ENCODE measurements around the gene RNF4.
"Not testable (repeated sequence)": the region's sequence is repeated elsewhere in the genome, so short reads cannot be mapped to it uniquely, and the experiment has no call there.

The RNF4 gene

GRCh38 chr4:2457481-2458295, 11.2 kb upstream of the RNF4 start:
- no peak for DNase-seq (ENCODE audit: low spot score)

GRCh38 chr4:2458546-2459491, 10.1 kb upstream of the RNF4 start:
- DNase-seq (ENCODE audit: low spot score) = no peak

GRCh38 chr4:2459589-2460349, 9.1 kb upstream of the RNF4 start:
- DNase-seq (ENCODE audit: low spot score) = no peak

GRCh38 chr4:2461246-2461960, 7.5 kb upstream of the RNF4 start:
- DNase-seq (ENCODE audit: low spot score) = no peak

GRCh38 chr4:2462218-2462991, 6.5 kb upstream of the RNF4 start:
- no peak for DNase-seq (ENCODE audit: low spot score)

- DNase-seq (ENCODE audit: low spot score) = no peak
Observed at GRCh38 chr4:2462992-2463762, 5.7 kb upstream of the RNF4 start.

- no peak for DNase-seq (ENCODE audit: low spot score)
Observed at GRCh38 chr4:2465032-2465431, 3.9 kb upstream of the RNF4 start.

GRCh38 chr4:2465544-2465943, 3.4 kb upstream of the RNF4 start:
- not testable (repeated sequence) for DNase-seq (ENCODE audit: low spot score)

- DNase-seq (ENCODE audit: low spot score) = peak; percentile 25
Observed at GRCh38 chr4:2469192-2469984, 482 bp downstream of the RNF4 start.

GRCh38 chr4:2470791-2471190, 1.9 kb downstream of the RNF4 start:
- no peak for DNase-seq (ENCODE audit: low spot score)

GRCh38 chr4:2472187-2472586, 3.3 kb downstream of the RNF4 start:
- DNase-seq (ENCODE audit: low spot score) = no peak

- no peak for DNase-seq (ENCODE audit: low spot score)
Observed at GRCh38 chr4:2478229-2478628, 9.3 kb downstream of the RNF4 start.

GRCh38 chr4:2480649-2481048, 11.7 kb downstream of the RNF4 start:
- no peak for DNase-seq (ENCODE audit: low spot score)

- no peak for DNase-seq (ENCODE audit: low spot score)
Observed at GRCh38 chr4:2482192-2482591, 13.3 kb downstream of the RNF4 start.

- DNase-seq (ENCODE audit: low spot score) = no peak
Observed at GRCh38 chr4:2482693-2483092, 13.8 kb downstream of the RNF4 start.

- no peak for DNase-seq (ENCODE audit: low spot score)
Observed at GRCh38 chr4:2483237-2483636, 14.3 kb downstream of the RNF4 start.

- no peak for DNase-seq (ENCODE audit: low spot score)
Observed at GRCh38 chr4:2484185-2484584, 15.3 kb downstream of the RNF4 start.

- DNase-seq (ENCODE audit: low spot score) = no peak
Observed at GRCh38 chr4:2484993-2485392, 16.1 kb downstream of the RNF4 start.

- no peak for DNase-seq (ENCODE audit: low spot score)
Observed at GRCh38 chr4:2485956-2486355, 17.1 kb downstream of the RNF4 start.
